ENCODE measurements around the gene GLI1.
"Not testable (repeated sequence)": the region's sequence is repeated elsewhere in the genome, so short reads cannot be mapped to it uniquely, and the experiment has no call there.

The GLI1 gene

GRCh38 chr12:57511161-57511560 is 51.6 kb downstream of the GLI1 start:
- DNase-seq (ENCODE audit: insufficient read length, low spot score), result no peak
- TF ChIP-seq, protein P1, sequence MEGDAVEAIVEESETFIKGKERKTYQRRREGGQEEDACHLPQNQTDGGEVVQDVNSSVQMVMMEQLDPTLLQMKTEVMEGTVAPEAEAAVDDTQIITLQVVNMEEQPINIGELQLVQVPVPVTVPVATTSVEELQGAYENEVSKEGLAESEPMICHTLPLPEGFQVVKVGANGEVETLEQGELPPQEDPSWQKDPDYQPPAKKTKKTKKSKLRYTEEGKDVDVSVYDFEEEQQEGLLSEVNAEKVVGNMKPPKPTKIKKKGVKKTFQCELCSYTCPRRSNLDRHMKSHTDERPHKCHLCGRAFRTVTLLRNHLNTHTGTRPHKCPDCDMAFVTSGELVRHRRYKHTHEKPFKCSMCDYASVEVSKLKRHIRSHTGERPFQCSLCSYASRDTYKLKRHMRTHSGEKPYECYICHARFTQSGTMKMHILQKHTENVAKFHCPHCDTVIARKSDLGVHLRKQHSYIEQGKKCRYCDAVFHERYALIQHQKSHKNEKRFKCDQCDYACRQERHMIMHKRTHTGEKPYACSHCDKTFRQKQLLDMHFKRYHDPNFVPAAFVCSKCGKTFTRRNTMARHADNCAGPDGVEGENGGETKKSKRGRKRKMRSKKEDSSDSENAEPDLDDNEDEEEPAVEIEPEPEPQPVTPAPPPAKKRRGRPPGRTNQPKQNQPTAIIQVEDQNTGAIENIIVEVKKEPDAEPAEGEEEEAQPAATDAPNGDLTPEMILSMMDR (IDR thresholded peaks at IDR 0.05; ENCODE audit: insufficient read depth, missing control alignments), result no peak
- FAIRE-seq, result no peak

DNA sequence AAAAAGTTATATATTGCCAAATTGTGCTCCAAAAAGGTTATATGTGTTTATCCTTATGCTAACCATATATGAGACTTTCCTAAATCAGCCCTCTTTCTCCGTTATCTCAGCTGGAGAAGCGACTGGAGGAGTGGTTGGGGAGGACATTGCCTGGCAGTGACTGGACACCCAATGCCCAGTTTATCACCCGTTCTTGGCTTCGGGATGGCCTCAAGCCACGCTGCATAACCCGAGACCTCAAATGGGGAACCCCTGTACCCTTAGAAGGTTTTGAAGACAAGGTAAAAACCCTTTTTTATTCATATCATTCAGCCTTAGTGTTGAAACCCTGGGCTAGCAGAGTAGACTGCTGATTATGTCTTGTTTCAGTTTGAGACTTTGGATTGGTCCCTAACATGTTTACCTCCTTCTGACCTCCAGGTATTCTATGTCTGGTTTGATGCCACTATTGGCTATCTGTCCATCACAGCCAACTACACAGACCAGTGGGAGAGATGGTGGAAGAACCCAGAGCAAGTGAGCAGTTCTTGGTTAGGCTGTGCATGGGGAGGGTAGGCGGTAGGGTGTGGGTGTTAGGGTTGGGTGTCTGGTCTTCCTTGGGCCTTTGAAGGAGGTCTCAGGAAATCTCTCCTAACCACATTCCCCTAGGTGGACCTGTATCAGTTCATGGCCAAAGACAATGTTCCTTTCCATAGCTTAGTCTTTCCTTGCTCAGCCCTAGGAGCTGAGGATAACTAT is 52.2 kb downstream of the GLI1 start:
- TF ChIP-seq, protein P1 (IDR thresholded peaks at IDR 0.05; ENCODE audit: insufficient read depth, missing control alignments), result no peak
- FAIRE-seq (no peak), DNase-seq (ENCODE audit: insufficient read length, low spot score) (no peak)

- TF ChIP-seq, protein P1 (IDR thresholded peaks at IDR 0.05; ENCODE audit: insufficient read depth, missing control alignments), result no peak
- FAIRE-seq, result no peak
- DNase-seq (ENCODE audit: insufficient read length, low spot score), result no peak
These were observed 53.1 kb downstream of the GLI1 start for GRCh38 chr12:57512665-57513064.

- no peak for FAIRE-seq
- TF ChIP-seq, protein P1 (IDR thresholded peaks at IDR 0.05; ENCODE audit: insufficient read depth, missing control alignments), result no peak
- no peak for DNase-seq (ENCODE audit: insufficient read length, low spot score)
These were observed 53.7 kb downstream of the GLI1 start for GRCh38 chr12:57513266-57513665.

DNA sequence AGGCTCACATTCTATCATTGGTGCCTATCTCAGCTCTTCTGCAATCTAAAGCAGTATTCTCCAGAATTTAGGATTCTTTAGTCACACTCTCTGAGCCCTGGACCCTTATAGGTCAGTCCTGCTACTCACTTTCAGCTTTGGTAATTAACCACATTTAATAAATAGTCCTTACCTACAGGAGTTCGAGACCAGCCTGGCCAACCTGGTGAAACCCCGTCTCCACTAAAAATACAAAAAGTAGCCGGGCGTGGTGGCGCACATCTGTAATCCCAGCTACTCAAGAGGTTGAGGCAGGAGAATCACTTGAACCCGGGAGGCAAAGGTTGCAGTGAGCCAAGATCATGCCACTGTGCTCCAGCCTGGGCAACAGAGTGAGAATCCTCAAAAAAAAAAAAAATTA is 54.1 kb downstream of the GLI1 start:
- not testable (repeated sequence) for DNase-seq (ENCODE audit: insufficient read length, low spot score); FAIRE-seq

- FAIRE-seq; DNase-seq (ENCODE audit: insufficient read length, low spot score): not testable (repeated sequence)
These were observed 54.7 kb downstream of the GLI1 start for GRCh38 chr12:57514246-57514645.

- DNase-seq (ENCODE audit: insufficient read length, low spot score), result no peak
- TF ChIP-seq, protein P1 (IDR thresholded peaks at IDR 0.05; ENCODE audit: insufficient read depth, missing control alignments), result no peak
- no peak for FAIRE-seq
These were observed 55.3 kb downstream of the GLI1 start for GRCh38 chr12:57514720-57515407.

- DNase-seq (ENCODE audit: insufficient read length, low spot score) (no peak), FAIRE-seq (no peak)
- TF ChIP-seq, protein P1 (IDR thresholded peaks at IDR 0.05; ENCODE audit: insufficient read depth, missing control alignments), result no peak
These were observed 55.9 kb downstream of the GLI1 start for GRCh38 chr12:57515408-57515933.
